Keratinocyte (primary cell): Measurements from ENCODE around the gene VSIG4. TPM values are rescaled to one million over a fixed set of nuclear protein-coding genes. Genes with fewer than 3 reads are reported as not detected.

Experiments
- DNase-seq: peaks from one replicate; pipeline ENCODE4 v3.0.0-alpha.2; 2011; ENCODE audit warnings: low read depth, missing footprints, low spot score
- FAIRE-seq: peaks from 2 replicates; lab custom pipeline; 2011; peaks lifted over from hg19 to GRCh38; lab: Jason Lieb, UNC
- H2AFZ ChIP-seq: 2 replicates; pipeline ENCODE4 v1.6.0; 2012; ENCODE audit warnings: low read length, control low read depth, inconsistent platforms; ENCODE audit not compliant: control insufficient read depth
- H3K27ac ChIP-seq: 2 replicates; pipeline ENCODE4 v1.5.1; 2011; ENCODE audit warnings: low read length; ENCODE audit not compliant: control insufficient read depth, insufficient read depth
- H3K27me3 ChIP-seq: 3 replicates; pipeline ENCODE4 v1.6.0; 2011; ENCODE audit warnings: low read length; ENCODE audit not compliant: control insufficient read depth, insufficient read depth; ENCODE audit errors: extremely low read depth
- H3K36me3 ChIP-seq, 2 experiments: 2 replicates in 1 of 2; 3 replicates in 1 of 2; pipeline ENCODE4 v1.5.1; 2011; ENCODE audit warnings: low read length in 2 of 2, mild to moderate bottlenecking in 1 of 2; ENCODE audit not compliant: control insufficient read depth in 2 of 2, insufficient read depth in 2 of 2; ENCODE audit errors: extremely low read depth in 1 of 2
- H3K4me1 ChIP-seq: 3 replicates; pipeline ENCODE4 v1.5.1; 2011; ENCODE audit warnings: low read length; ENCODE audit not compliant: control insufficient read depth, insufficient read depth; ENCODE audit errors: extremely low read depth
- H3K4me2 ChIP-seq: 3 replicates; pipeline ENCODE4 v1.6.0; 2011; ENCODE audit warnings: low read depth, low read length; ENCODE audit not compliant: control insufficient read depth, insufficient read depth; ENCODE audit errors: extremely low read depth
- H3K4me3 ChIP-seq, 3 experiments: fragments of 200-600 bp in 1 of 3; sonication (generic) in 1 of 3; 2 replicates in 2 of 3; 3 replicates in 1 of 3; pipeline ENCODE4 v1.5.1; 2011 to 2016; ENCODE audit warnings: low read length in 3 of 3, mild to moderate bottlenecking in 3 of 3, control low read depth in 2 of 3, inconsistent platforms in 1 of 3, low read depth in 1 of 3, mixed read lengths in 1 of 3, mixed run types in 1 of 3, moderate library complexity in 1 of 3; ENCODE audit not compliant: control insufficient read depth in 2 of 3, insufficient read depth in 2 of 3; ENCODE audit errors: extremely low read depth in 1 of 3
- H3K79me2 ChIP-seq: 2 replicates; pipeline ENCODE4 v1.6.0; 2012; ENCODE audit warnings: low read length; ENCODE audit not compliant: control insufficient read depth, insufficient read depth
- H3K9ac ChIP-seq: 3 replicates; pipeline ENCODE4 v1.6.0; 2011; ENCODE audit warnings: low read length; ENCODE audit not compliant: control insufficient read depth, insufficient read depth; ENCODE audit errors: extremely low read depth
- H3K9me1 ChIP-seq: 3 replicates; pipeline ENCODE4 v1.6.0; 2011; ENCODE audit warnings: low read length; ENCODE audit not compliant: control insufficient read depth, insufficient read depth; ENCODE audit errors: extremely low read depth
- H3K9me3 ChIP-seq: 2 replicates; pipeline ENCODE4 v1.5.1; 2012; ENCODE audit warnings: low read depth, low read length; ENCODE audit not compliant: control insufficient read depth
- H4K20me1 ChIP-seq: 3 replicates; pipeline ENCODE4 v1.6.0; 2011; ENCODE audit warnings: low read length; ENCODE audit not compliant: control insufficient read depth, insufficient read depth; ENCODE audit errors: extremely low read depth
- CTCF ChIP-seq, 3 experiments: IDR thresholded peaks in 1 of 3; conservative IDR thresholded peaks in 1 of 3; optimal IDR thresholded peaks in 1 of 3; 2 replicates in 2 of 3; 3 replicates in 1 of 3; pipeline versions ENCODE3 to v1.5.1; 2011; ENCODE audit warnings: low read length in 3 of 3, mild to moderate bottlenecking in 3 of 3, moderate library complexity in 2 of 3, control low read depth in 1 of 3, inconsistent platforms in 1 of 3; ENCODE audit not compliant: insufficient read depth in 2 of 3; ENCODE audit errors: extremely low read depth in 1 of 3
- EZH2 ChIP-seq: IDR thresholded peaks from one replicate; pipeline ENCODE4 v1.6.1; 2012; ENCODE audit warnings: inconsistent platforms, mild to moderate bottlenecking, low read length, moderate library complexity
- dilution Hi-C: fragments of 300-500 bp; cut with MboI; formaldehyde crosslinking; loops from one replicate; pipeline ENCODE4 v1.7.0; 2020; ENCODE audit warnings: low sequenced_read_pairs; ENCODE audit not compliant: extremely low pct_ligation_motif_present
- polyA plus RNA-seq, 5 experiments: library from polyadenylated mRNA; depleted of rRNA in 3 of 5; stranded (reverse) in 3 of 5; stranded (forward) in 1 of 5; unstranded in 1 of 5; fragments of >200 nt; gene quantifications; 1 replicate in 1 of 5; 2 replicates in 3 of 5; 3 replicates in 1 of 5; pipeline versions ENCODE4 v1.2.1 to v1.2.3, GENCODE V29; 2011 to 2012; ENCODE audit warnings: missing spikeins in 2 of 5, low read depth in 1 of 5, low replicate concordance in 1 of 5

Gene VSIG4
- polyA plus RNA-seq, 1 donor (not counting 4 experiments of a cell fraction or from before 2014, with no cell fraction given): not detected

DNA sequence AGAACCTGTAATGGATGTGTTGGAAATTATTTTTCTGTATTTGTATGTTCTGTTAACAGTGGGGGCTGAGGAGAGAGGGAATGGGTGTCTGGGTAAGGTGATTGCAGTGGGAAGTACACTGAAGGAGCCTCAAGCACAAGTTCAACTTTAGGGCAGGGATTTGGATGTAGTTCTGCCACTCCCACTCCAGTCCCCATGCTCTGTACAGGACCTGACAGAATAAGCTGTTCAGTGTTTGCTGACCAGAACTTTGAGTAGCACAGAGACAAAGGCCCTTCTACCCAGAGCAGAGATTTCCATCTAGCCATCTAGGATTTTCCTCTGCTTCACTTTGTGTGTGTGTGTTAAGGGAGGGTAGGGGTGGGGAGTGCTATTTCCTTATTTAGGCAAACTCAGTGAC is 49.2 kb downstream of the VSIG4 start:
- H3K4me1 ChIP-seq: no peaks in the 10 kb centered on the region
- no peaks in the 10 kb centered on the region for H3K36me3 ChIP-seq
- no peak overlapping the region for H3K4me2 ChIP-seq
- TF ChIP-seq EZH2: no peak
- no peak for TF ChIP-seq CTCF (optimal IDR thresholded peaks at IDR 0.05 in 1 of 3, IDR thresholded peaks at IDR 0.05 in 1 of 3, conservative IDR thresholded peaks at IDR 0.05 in 1 of 3; ENCODE audit: extremely low read depth in 1 of 3, insufficient read depth in 2 of 3, low read length in 3 of 3)
- H2AFZ ChIP-seq: no peak overlapping the region
- no peak overlapping the region for H3K4me3 ChIP-seq
- H3K79me2 ChIP-seq: no peaks in the 10 kb centered on the region
- dilution Hi-C loops: no loop called here
- H3K9me1 ChIP-seq: no peaks in the 10 kb centered on the region
- H4K20me1 ChIP-seq: no peaks in the 10 kb centered on the region
- H3K9me3 ChIP-seq: no peaks in the 10 kb centered on the region
- no peak overlapping the region for H3K9ac ChIP-seq
- DNase-seq (no peak), FAIRE-seq (no peak)
- no peaks in the 10 kb centered on the region for H3K27me3 ChIP-seq
- no peak overlapping the region for H3K27ac ChIP-seq

DNA sequence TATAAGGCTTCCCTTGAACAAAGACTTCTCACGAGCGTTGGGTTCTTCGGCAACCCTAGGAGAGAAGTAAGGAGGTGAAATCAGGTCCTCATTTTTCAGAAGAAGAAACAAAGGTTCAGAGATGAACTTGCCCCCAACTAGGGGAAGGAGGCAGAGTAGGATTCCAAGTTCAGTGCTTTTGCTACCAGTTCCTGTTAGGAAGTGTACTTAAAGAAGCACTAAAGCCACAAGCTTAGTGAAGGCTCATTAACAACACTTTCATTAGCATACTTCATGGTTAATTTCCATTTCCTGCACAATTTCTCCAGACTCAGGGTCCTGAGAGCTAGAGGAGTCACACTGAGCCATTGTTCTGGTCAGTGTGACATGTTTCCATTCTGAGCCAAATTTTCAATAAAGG is 52.1 kb downstream of the VSIG4 start:
- dilution Hi-C loops: no loop called here
- no peak for TF ChIP-seq EZH2
- no peak for TF ChIP-seq CTCF (optimal IDR thresholded peaks at IDR 0.05 in 1 of 3, IDR thresholded peaks at IDR 0.05 in 1 of 3, conservative IDR thresholded peaks at IDR 0.05 in 1 of 3; ENCODE audit: extremely low read depth in 1 of 3, insufficient read depth in 2 of 3, low read length in 3 of 3)

More for the DNA sequence above, 52.1 kb downstream of the VSIG4 start:
- H3K4me3 ChIP-seq: no peak overlapping the region
- FAIRE-seq: no peak
- H3K4me1 ChIP-seq: no peaks in the 10 kb centered on the region
- no peaks in the 10 kb centered on the region for H3K79me2 ChIP-seq
- no peak overlapping the region for H3K4me2 ChIP-seq
- DNase-seq: no peak
- H3K9me1 ChIP-seq: no peaks in the 10 kb centered on the region
- no peak overlapping the region for H3K27ac ChIP-seq
- H3K36me3 ChIP-seq: no peaks in the 10 kb centered on the region
- H2AFZ ChIP-seq: no peak overlapping the region
- no peak overlapping the region for H3K9ac ChIP-seq
- no peaks in the 10 kb centered on the region for H3K9me3 ChIP-seq
- no peaks in the 10 kb centered on the region for H3K27me3 ChIP-seq
- no peaks in the 10 kb centered on the region for H4K20me1 ChIP-seq
